Mucosa of stomach (tissue), 1 donor: Measurements from ENCODE around the gene KHK.
"Not testable (repeated sequence)": the region's sequence is repeated elsewhere in the genome, so short reads cannot be mapped to it uniquely, and the experiment has no call there.

Experiments used
- H3K27me3 ChIP-seq: one replicate; pipeline ENCODE4 v1.7.0; 2013; ENCODE audit warnings: mild to moderate bottlenecking, low read length; ENCODE audit not compliant: control insufficient read depth, insufficient read depth
- H3K36me3 ChIP-seq: one replicate; pipeline ENCODE4 v1.7.0; 2013; ENCODE audit warnings: low read length; ENCODE audit not compliant: control insufficient read depth, insufficient read depth
- H3K4me1 ChIP-seq: one replicate; pipeline ENCODE4 v1.7.0; 2013; ENCODE audit warnings: mild to moderate bottlenecking, low read length; ENCODE audit not compliant: control insufficient read depth, insufficient read depth
- H3K4me3 ChIP-seq: one replicate; pipeline ENCODE4 v1.7.0; 2013; ENCODE audit warnings: low read length
- H3K9ac ChIP-seq: one replicate; pipeline ENCODE4 v1.7.0; 2013; ENCODE audit warnings: mild to moderate bottlenecking, low read length, moderate library complexity
- H3K9me3 ChIP-seq: one replicate; pipeline ENCODE4 v1.7.0; 2013; ENCODE audit warnings: mild to moderate bottlenecking, low read length, moderate library complexity; ENCODE audit not compliant: control insufficient read depth
- donor health status: Pancreatic carcinoma.

Gene KHK

DNA sequence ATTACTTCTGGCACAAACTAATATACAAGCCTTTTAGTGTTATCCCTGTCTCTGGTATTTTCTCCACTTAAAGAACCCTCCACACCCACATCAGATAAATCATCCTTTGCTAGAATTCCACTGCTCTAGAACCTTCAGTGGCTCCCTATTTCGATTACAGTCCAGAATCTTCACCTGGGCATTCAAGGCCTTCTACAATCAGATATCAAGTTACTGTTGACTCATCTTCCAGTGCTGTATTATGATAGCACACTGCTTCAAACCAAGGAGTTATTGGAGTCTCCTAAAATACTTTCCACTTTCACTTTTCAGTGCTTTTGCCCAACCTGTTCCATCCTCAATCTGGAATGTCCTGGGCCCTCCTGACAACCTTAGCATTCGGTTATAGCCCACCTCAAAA is 28.9 kb downstream of the KHK start:
- Histone ChIP-seq H3K4me1 (peaks cover 9% of the 10 kb centered on the region), H3K4me3 (no peak overlapping the region), H3K27me3 (peaks cover 16% of the 10 kb centered on the region)

DNA sequence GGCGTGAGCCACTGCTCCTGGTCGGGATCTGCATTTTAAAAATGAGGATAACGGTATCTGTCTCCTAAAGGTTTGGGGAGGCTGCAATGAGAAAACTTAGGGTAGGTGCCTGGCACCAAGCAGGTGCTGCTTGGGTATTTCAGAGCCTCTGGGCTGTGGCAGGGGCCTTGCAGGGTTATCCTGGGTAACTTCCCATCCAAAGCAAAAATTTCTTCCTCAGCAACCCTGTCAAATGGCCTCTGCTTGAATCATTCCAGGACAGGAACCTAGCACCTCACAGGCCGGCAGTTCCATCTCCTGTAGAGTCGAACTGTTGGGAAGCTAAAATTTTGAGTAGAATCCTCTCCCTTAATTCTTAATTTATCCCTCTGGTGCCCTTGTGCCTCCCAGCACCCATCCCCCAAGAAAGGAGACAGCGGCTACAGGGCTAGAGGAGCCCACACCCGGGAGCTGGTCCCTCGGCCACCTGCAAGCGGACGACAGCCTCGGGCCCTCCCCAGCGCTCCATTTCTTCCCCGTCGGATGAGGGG is 31.5 kb downstream of the KHK start:
- H3K9me3 ChIP-seq: no peaks in the 10 kb centered on the region
- H3K4me3 ChIP-seq: peak overlapping the region; percentile 36
- peaks cover 9% of the 10 kb centered on the region for H3K4me1 ChIP-seq
- no peaks in the 10 kb centered on the region for H3K36me3 ChIP-seq
- H3K9ac ChIP-seq: peak overlapping the region; percentile 39
- H3K27me3 ChIP-seq: peaks cover 19% of the 10 kb centered on the region

More for the DNA sequence above, 28.9 kb downstream of the KHK start:
- H3K36me3 ChIP-seq: no peaks in the 10 kb centered on the region
- H3K9me3 ChIP-seq: no peaks in the 10 kb centered on the region
- H3K9ac ChIP-seq: no peak overlapping the region

DNA sequence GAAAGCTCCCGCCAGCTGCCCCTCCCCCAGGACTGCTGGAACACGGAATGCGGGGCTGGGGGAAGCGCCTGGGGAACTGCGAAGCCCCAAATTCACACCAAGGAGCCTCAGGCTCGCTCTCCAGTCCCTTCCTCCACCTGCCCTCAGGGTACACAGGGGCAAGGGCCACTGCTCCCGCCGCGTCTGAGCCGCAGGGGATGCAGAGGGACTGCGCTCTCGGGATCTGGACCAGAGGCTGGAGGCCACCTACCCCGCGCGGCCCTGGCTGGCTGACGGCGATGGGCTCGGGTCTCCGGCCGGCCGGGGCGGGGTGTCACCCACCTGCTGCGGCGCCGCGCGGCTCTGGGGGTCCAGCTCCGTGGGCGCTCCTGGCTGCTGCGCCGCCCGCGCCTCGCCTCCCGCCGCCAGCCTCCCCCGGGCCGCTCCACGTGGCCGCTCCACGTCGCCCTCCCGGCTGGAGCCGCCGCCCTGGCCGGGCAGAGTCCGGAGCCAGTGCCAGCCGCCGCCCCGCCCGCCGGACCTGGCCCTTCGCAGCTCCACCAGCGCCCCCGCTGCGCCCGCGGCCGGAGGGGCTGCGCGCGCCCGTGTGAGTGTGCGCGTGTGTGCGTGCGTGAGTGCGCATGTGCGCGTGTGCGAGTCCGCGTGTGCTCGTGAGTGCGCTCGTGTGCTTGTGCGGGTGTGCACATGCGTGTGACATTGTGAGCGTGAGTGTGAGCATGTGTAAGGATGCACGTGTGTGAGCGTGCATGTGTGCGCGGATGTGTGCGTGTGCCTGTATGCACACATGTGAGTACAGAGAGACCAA is 32.2 kb downstream of the KHK start, which contains the start of gene CGREF1:
Gene CGREF1 (minus strand): TSS at position 604 of the 805 bp plus-strand sequence. CDS start 14,762 bp downstream, outside the sequence.
- no peaks in the 10 kb centered on the region for H3K36me3 ChIP-seq
- H3K9me3 ChIP-seq: no peaks in the 10 kb centered on the region
- H3K4me1 ChIP-seq: peaks cover 9% of the 10 kb centered on the region
- H3K9ac ChIP-seq: peak within 1 kb of the TSS; percentile 39
- H3K27me3 ChIP-seq: peaks cover 19% of the 10 kb centered on the region
- H3K4me3 ChIP-seq: peak within 1 kb of the TSS; percentile 36

DNA sequence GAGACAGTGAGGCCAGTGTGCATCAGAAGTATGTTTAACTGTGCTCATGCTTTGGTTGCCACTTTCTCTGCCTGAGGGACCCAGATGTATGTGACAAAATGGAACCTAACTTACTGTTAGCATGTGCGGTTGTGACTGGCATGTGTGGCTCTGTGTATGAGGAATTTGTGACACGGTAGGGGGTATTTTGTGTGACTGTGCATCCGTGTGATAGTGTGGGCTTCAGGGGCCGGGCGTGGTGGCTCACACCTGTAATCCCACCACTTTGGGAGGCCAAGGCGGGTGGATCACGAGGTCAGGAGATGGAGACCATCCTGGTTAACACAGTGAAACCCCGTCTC is 32.7 kb downstream of the KHK start:
- peaks cover 15% of the 10 kb centered on the region for H3K4me1 ChIP-seq
- H3K9ac ChIP-seq, H3K9me3 ChIP-seq, H3K4me3 ChIP-seq, H3K36me3 ChIP-seq: not testable (repeated sequence)
- peaks cover 19% of the 10 kb centered on the region for H3K27me3 ChIP-seq

DNA sequence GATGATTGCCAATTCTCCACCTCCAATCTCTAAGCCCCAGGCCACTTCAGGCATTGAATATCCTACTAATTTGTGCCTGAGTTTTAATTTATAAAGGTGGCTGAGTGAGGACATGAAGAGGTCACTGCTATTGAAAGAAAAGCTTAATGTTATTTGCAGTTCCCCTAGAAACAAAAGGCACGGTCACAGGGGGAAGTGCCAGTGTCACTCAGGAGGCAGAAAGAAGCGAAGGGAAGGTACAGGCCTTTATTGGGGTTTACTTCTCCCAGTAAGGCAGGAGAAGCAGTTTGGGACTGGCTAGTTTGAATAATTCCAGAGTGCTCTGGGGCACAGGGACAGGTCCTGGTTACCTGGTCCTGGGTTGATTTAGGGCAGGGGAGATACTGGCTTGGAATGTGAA is 35.3 kb downstream of the KHK start:
- Histone ChIP-seq H3K4me3 (no peak overlapping the region), H3K9ac (no peak overlapping the region), H3K9me3 (no peaks in the 10 kb centered on the region), H3K4me1 (peaks cover 15% of the 10 kb centered on the region), H3K36me3 (no peaks in the 10 kb centered on the region), H3K27me3 (peaks cover 19% of the 10 kb centered on the region)

DNA sequence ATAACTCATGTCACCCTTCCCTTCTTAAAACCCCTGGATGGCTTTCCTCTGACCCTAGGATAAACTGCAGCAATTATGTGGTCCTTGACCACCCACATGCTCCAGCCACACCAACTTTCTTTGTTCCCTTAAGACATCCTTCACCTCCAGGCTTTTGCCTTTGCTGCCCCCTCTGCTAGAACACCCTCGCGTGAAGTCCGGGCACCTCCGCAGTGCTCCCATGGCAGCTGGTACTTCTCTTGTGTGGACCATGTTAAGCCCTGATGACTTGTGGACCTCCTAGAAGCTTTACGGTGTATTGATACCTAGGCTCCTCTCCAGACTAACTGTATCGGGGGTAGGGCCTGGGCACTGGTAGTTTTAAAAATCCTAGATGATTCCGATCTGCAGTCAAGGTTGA is 36.2 kb downstream of the KHK start:
- H3K9ac ChIP-seq: no peak overlapping the region
- no peaks in the 10 kb centered on the region for H3K36me3 ChIP-seq
- no peak overlapping the region for H3K4me3 ChIP-seq
- H3K9me3 ChIP-seq: no peaks in the 10 kb centered on the region
- peaks cover 15% of the 10 kb centered on the region for H3K4me1 ChIP-seq
- peaks cover 19% of the 10 kb centered on the region for H3K27me3 ChIP-seq

DNA sequence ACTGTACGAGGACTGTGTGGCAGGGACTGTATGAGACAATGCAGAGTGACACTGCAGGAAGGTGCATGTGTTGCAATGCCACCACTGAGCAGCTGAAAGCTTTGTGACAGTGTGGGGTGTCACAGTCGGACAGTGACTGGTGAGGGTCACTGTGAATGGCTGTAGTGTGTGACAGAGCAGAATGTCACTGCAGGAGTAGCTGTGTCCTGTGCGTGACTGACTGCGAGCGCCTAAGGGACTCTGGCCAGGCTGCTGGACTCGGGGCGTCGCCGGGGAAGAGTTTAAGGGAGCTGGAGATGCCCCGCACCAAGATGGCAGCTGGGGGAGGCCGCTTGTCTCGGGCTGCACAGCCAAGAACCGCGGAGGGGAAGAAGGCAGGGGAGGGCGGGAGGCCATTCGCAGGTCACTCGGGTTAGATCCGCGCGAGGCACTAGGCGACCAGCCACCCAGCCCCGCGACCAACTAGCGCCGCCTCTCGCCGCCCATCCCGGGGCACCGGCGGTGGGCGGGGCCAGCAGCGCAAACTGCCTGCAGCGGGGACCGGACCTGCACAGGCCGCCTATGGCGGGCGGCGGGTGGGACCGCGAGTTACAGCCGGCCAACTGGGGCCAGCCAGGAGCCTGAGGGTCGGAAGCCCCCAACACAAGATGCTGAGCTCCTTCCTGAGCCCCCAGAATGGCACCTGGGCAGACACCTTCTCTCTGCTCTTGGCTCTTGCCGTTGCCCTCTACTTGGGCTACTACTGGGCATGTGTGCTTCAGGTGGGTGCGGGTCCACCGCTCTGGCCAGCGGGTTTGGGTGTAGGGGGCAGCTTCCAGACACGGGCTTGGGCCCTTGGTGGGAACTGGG is 37.0 kb downstream of the KHK start, which contains the start of gene ABHD1:
Gene ABHD1 (plus strand): TSS at position 514 of the 849 bp plus-strand sequence. CDS start 134 bp downstream, at position 648.
- Histone ChIP-seq H3K36me3 (no peaks in the 10 kb centered on the region), H3K4me3 (no peak within 1 kb of the TSS), H3K9me3 (no peaks in the 10 kb centered on the region), H3K9ac (peak within 1 kb of the TSS; percentile 44), H3K4me1 (peaks cover 9% of the 10 kb centered on the region), H3K27me3 (peaks cover 15% of the 10 kb centered on the region)

DNA sequence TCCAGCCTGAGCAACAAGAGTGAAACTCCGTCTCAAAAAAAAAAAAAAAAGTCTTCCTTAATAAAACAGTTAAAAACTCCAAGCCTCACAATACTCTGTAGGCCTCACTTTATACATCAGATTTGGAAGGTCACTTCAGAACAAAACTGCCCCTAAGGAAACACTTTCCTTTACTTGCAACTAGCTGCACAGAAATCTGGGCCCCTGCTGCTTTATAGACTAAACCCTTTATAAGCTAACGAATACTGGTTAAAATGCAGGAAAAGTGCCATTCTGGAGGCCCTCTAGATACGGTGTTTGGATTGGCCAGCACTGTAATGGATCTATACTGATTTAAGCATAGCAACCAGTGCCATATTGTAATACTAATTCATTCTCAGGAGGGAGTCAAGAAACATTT is 38.5 kb downstream of the KHK start:
- peaks cover 7% of the 10 kb centered on the region for H3K27me3 ChIP-seq
- H3K4me3 ChIP-seq: no peak overlapping the region

DNA sequence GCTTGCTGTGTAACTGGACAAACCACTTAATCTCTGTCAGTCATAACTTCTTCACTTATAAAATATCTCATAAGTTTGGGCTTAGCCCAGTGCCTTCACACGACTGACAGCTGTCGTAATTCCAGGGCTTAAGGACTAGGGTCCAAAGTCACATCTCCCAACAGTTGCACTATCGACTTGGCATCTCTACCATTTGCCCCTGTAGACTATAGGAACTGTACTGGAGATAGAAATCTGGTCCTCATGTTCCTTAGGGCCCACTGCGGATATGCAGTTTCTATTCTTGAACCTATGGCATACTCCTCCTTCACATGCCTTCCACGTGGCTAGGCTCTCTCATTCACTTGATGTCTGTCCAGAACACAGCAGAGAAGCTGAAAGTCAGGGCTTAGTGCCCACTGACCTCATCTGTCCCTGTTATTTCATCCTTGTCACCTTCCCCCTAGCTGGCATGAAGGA is 39.7 kb downstream of the KHK start:
- peaks cover 6% of the 10 kb centered on the region for H3K36me3 ChIP-seq
- peaks cover 6% of the 10 kb centered on the region for H3K4me1 ChIP-seq
- peaks cover 3% of the 10 kb centered on the region for H3K27me3 ChIP-seq
- H3K9me3 ChIP-seq: no peaks in the 10 kb centered on the region
- no peak overlapping the region for H3K4me3 ChIP-seq
- no peak overlapping the region for H3K9ac ChIP-seq

More for the DNA sequence above, 38.5 kb downstream of the KHK start:
- Histone ChIP-seq H3K9me3 (no peaks in the 10 kb centered on the region), H3K9ac (no peak overlapping the region), H3K4me1 (peaks cover 6% of the 10 kb centered on the region), H3K36me3 (no peaks in the 10 kb centered on the region)

DNA sequence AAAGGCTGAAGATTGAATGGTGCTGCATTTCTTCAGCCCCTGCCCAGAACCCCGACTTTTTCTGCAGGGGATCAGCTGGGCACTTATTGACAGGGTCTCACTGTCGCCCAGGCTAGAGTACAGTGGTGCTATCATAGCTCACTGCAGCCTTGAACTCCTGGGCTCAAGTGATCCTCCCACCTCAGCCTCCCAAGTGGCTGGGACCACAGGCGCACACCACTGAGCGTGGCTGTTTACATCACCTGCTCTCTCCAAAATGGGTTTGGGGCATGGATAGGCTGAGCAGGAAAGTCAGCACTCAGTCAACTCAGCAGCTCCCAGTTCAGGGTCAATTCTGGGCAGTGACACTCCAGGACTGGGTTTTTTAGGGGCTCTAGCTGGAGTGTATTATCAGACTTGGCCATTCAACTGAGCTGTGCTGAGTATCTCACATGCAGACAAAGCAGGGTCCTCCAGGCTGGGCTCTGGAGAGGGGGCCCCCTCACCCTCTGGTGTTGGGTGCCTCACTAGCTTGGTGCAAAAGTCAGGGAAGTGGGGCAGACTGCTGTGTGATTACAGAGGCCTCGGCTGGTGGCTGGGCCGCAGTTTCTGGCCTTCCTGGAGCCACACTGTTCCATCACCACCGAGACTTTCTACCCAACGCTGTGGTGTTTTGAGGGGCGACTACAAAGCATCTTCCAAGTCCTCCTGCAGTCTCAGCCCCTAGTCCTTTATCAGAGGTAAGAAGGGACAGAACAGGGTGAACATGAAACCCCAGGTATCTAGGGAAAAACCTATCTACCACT is 41.5 kb downstream of the KHK start:
- peaks cover 14% of the 10 kb centered on the region for H3K4me1 ChIP-seq

More for the DNA sequence above, 41.5 kb downstream of the KHK start:
- peaks cover 12% of the 10 kb centered on the region for H3K36me3 ChIP-seq
- H3K9me3 ChIP-seq: no peaks in the 10 kb centered on the region
- no peak overlapping the region for H3K9ac ChIP-seq
- no peaks in the 10 kb centered on the region for H3K27me3 ChIP-seq
- H3K4me3 ChIP-seq: no peak overlapping the region
